Stimulated activated CD4-positive, alpha-beta T cell treated with anti-CD3 and anti-CD28 coated beads, TNF-alpha, amount 100 ng/mL, for 1 hour (primary cell): ENCODE measurements around the gene THUMPD3.

Experiments used
- DNase-seq, 3 donors: peaks; one replicate each; pipeline ENCODE4 v3.0.0-alpha.2; 2020; ENCODE audit warnings: low read depth in 3 of 3, low spot score in 1 of 3

THUMPD3 gene

DNA sequence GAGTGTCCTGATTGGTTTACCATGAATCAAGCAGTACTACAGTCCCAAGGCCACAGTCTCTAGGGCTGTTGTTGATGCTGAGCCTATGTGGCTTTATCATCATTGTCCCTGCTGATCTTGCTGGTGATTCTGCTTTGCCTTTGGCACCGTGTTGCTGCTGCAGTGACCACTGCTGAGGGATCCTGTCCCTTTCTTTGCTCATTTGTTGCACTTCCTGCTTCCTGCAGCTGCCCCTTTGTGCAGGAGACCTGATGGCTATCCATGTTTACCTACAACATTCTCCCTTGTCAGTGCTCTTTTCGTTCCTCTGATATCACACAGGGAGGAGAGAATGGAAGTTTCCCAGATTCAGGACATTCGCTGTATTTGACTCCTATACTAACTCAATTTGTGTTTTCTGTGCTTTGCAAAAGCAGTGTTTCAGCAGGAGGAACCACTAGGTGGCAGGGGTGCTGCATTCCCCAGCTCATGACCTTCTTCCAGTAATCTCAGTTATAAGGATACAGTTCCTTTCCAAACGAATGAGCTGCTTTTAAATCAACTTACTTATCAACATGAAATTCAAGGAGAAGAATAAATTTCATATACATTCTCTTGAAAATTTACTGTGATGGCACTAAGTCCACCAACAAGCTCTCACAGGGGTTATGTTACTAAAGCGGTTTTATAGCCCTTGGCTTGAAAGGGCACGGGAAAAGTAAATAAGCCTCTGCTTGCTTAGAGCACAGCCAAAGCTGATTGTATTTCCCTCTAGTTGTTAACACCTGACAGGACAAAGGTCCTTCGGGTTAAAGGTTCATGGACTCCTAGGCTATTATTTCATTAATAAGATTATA, 9.7 kb upstream of the THUMPD3 start:
- DNase-seq, result peak; percentile 23 to 33 (median 31)

- DNase-seq, result no peak
These were observed 1.0 kb upstream of the THUMPD3 start for GRCh38 chr3:9361691-9362388.

GRCh38 chr3:9369508-9369907, 6.7 kb downstream of the THUMPD3 start:
- no peak for DNase-seq

GRCh38 chr3:9373465-9373864, 10.6 kb downstream of the THUMPD3 start:
- DNase-seq, result no peak

DNA sequence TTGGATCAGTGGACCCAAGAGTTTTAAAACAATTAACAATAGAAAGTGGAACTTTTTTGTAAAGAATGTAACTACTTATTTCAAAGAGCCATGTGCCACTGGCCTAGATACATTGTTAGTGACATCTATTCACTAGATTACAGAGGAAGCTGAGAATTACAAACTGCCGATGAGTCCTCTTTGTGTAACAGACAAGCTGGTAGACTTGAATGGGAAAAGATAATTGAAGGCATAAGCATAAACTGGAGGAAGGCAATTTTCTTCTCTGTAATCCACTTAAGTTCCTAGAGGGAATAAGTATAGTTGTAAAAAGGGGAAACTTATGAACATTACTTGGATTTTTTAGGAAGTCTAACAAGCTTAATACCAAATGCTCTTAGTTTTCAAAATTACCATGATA, 15.1 kb downstream of the THUMPD3 start:
- DNase-seq, result no peak

- DNase-seq, result no peak
These were observed 16.5 kb downstream of the THUMPD3 start for GRCh38 chr3:9379327-9379726.

- no peak for DNase-seq
These were observed 17.2 kb downstream of the THUMPD3 start for GRCh38 chr3:9380014-9380413.

DNA sequence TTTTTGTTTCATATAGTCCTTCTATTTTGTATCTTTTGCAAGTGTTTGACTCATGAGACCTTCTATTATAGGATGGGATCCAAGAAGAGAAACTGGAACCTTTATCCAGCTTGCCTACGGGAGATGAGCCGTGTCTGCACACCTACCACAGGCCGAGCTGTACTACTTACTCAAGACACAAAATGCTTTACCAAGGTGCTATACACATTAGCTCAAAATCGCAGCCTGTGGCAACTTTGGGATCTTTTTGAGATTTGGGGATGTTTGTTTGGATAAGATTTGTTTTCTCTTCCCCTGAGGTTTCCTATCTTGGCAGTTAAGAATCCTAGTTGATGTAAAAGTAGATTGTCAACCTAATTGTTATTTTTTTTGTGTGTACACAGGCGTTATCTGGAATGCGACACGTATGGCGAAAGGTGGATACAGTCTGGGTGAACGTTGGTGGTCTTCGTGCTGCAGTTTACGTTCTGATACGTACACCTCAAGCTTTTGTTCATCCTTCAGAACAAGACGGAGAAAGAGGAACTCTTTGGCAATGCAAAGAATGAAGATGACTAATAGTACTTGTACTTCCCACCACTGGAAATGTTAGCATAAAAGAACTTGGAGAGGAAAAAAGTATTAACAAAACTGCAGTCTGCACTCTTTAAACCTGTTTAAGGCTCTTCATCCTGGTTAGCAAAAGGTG, 21.4 kb downstream of the THUMPD3 start:
- no peak for DNase-seq

DNA sequence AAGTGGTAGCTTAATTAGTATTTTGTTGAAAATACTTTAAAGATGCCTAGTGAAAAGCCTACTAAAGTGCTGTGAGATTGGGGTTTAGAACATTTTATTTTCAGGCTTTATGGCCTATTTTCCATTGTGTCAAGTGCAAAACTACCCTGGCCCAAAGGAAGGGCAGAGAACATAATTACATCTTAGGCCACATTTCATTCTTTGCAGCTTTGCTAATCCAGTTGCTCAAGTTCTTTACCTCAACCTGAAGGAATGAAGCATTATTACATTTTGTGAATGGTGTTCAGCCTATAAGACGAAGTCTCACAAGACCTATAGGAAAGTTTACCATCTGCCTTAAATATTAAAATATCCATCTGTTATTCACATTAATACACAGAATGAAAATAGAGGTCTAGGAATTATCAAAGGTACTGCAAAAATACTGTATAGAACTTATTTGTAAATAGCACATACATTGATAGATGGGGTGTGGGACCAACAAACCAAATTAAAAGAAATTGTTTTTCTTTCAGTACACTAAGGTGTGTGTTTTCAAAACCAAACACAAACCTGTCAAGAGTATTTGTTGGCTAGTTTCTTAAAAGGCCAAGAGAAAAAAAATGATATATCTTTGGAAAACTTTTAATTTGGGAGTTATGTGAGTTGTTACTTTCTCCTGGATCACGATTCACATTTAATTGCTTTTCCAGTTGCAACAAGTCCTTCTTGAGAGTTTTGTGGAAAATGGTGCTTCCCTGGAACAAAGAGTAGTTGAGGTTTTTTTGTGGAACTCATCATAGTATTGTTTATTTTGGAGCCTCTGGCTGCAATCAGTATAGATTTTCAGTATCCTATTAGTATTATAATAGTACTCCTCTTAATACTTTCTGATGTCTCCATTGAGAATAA, 22.6 kb downstream of the THUMPD3 start:
- no peak for DNase-seq

DNA sequence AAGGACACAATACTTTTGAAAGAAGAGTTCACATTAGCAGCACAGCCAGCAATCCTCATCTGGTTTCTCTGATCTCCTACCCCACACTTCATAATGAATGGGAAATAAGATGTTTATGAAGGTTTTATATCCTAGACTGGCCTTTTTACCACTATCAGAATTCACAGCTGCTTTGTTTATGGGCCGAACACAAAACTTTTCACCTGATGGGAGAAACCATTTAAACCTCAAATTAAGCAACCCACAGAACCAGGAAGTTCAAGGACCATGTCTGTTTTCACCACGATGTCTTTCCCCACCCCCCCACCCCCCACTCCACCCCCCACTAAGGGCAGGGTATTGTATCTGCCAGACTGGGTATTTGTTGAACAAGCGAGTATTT, 23.2 kb downstream of the THUMPD3 start:
- no peak for DNase-seq

DNA sequence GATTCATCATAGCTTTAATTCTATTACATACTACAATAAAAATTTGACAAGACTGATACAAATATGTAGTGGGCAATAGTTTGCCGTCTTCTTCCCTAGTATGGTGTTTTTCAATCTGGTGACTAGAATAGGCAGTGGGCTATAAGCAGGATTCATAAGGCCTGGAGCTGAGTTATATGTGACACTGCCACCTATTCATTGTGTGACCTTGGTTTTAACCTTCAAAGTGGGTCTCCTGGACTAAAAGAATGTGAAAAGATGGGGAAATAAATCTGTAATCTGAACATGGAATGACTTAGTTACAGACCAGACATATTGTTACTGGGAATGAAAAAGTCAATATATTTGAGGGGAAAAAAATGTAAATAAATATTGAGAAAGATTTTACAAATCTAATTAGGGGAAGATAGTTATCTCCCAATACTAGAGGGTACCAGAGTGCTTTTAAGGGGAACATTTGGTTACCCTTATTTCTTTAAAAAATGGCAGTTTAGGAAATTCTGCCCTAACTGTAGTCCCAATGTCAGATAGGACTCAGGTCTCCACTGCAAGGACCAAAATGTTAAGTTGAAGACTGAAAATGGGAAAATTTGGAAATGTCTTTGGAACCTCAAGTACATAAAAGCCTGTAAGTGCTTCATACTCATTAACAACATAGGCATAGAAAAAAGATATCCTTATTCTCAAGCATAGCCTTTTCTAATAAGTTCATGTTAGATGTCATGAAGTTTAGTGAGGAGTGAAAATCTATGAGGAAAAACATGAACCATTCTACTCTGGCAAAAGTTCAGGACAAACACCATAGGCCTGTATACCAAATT, 23.9 kb downstream of the THUMPD3 start:
- no peak for DNase-seq

- DNase-seq, result no peak
These were observed 24.4 kb downstream of the THUMPD3 start for GRCh38 chr3:9387322-9387655.

GRCh38 chr3:9388142-9388541, 25.3 kb downstream of the THUMPD3 start:
- no peak for DNase-seq

GRCh38 chr3:9388562-9389272, 25.9 kb downstream of the THUMPD3 start:
- DNase-seq, result no peak

DNA sequence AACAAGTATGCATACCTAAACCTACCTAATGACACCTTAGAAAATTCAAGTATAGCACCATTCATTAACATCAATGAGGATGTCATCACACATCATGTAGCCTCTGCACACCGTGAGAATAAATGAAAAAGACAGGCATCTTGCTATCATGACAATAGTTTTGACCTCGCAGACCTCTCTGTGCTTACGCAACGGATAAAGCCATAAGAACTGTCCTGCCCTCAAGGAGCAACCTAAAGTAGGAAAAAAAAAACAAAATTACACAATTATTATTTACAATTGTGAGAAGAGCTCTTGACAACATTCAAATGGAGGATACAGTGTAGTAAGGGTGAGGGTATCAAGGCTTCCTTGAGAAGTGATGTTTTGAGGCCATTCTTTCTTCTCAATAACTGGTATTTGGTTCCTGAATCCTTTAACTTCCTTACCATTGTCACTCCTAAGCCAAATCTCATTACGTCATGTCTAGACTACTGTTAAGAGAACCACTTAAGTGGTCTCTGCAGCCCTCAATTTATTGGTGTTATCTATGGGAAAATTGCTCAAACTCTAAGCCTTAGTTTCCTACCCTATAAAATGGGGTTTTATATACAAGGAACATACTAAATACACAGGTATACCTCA, 27.5 kb downstream of the THUMPD3 start:
- DNase-seq, result no peak

- DNase-seq, result no peak
These were observed 29.2 kb downstream of the THUMPD3 start for GRCh38 chr3:9392041-9392440.

GRCh38 chr3:9395570-9396300, 32.9 kb downstream of the THUMPD3 start:
- DNase-seq, result no peak

GRCh38 chr3:9396301-9396631, 33.4 kb downstream of the THUMPD3 start:
- peak; percentile 43 to 58 (median 52) for DNase-seq
